Measurements from ENCODE around the gene CELA3A. TPM values are rescaled to one million over a fixed set of nuclear protein-coding genes. Genes with fewer than 3 reads are reported as not detected.

CELA3A gene
- total and polyA plus RNA-seq, 8 donors: 17,183 to 55,024 (median 32,768) TPM

GRCh38 chr1:22048351-22049192 lies 47.1 kb downstream of the CELA3A start:
- ATAC-seq: no peak
- Histone ChIP-seq H3K36me3 (no peaks in the 10 kb centered on the region), H3K4me3 (no peak overlapping the region), H3K9me3 (no peaks in the 10 kb centered on the region), H3K4me1 (no peaks in the 10 kb centered on the region), H3K27ac (no peak overlapping the region), H3K27me3 (no peaks in the 10 kb centered on the region)
- intact Hi-C loops (cut with DNase I): no loop called here
- DNase-seq: no peak
- TF ChIP-seq, protein P1, sequence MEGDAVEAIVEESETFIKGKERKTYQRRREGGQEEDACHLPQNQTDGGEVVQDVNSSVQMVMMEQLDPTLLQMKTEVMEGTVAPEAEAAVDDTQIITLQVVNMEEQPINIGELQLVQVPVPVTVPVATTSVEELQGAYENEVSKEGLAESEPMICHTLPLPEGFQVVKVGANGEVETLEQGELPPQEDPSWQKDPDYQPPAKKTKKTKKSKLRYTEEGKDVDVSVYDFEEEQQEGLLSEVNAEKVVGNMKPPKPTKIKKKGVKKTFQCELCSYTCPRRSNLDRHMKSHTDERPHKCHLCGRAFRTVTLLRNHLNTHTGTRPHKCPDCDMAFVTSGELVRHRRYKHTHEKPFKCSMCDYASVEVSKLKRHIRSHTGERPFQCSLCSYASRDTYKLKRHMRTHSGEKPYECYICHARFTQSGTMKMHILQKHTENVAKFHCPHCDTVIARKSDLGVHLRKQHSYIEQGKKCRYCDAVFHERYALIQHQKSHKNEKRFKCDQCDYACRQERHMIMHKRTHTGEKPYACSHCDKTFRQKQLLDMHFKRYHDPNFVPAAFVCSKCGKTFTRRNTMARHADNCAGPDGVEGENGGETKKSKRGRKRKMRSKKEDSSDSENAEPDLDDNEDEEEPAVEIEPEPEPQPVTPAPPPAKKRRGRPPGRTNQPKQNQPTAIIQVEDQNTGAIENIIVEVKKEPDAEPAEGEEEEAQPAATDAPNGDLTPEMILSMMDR (IDR thresholded peaks at IDR 0.05): no peak
- FAIRE-seq: no peak
- WGBS, 2 donors: 69 to 77% methylated on average over 8 of the region's 8 CpGs

DNA sequence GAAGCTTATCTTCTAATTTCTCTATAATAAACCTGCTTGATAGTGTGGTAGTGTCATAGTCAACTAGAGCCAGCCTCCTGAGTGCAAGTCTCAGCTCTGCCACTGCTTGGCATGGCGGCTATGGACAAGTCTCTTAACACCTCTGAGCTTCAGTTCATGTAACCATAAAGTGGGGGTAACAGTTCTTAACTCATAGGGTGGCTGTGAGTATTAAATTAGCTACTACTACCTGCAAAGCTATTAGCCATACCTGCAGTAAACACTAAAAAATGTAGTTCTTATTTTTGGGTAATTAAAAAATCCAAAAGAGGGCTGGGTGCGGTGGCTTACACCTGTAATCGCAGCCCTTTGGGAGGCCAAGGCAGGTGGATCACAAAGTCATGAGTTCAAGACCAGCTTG lies 48.9 kb downstream of the CELA3A start:
- ATAC-seq: no peak
- 96 to 98% methylated on average over 3 of the region's 3 CpGs for WGBS, 2 donors
- Histone ChIP-seq H3K27ac (no peak overlapping the region), H3K36me3 (no peaks in the 10 kb centered on the region), H3K27me3 (no peaks in the 10 kb centered on the region), H3K9me3 (no peaks in the 10 kb centered on the region), H3K4me3 (no peak overlapping the region), H3K4me1 (peaks cover 4 to 11% (median 11%) of the 10 kb centered on the region in 3 donors)
- TF ChIP-seq, protein P1 (IDR thresholded peaks at IDR 0.05): no peak
- DNase-seq: no peak
- intact Hi-C loops (cut with DNase I): no loop called here
- no peak for FAIRE-seq

- 79% methylated on average over 13 of the region's 13 CpGs for WGBS, 2 donors
- FAIRE-seq: no peak
- Histone ChIP-seq H3K36me3 (no peaks in the 10 kb centered on the region), H3K9me3 (no peaks in the 10 kb centered on the region), H3K4me3 (peak overlapping the region in 1 of 4 donors; percentile 85), H3K27ac (no peak overlapping the region), H3K27me3 (no peaks in the 10 kb centered on the region), H3K4me1 (peaks cover 17 to 24% (median 24%) of the 10 kb centered on the region in 3 donors)
- intact Hi-C loops (cut with DNase I): no loop called here
- no peak for ATAC-seq
- TF ChIP-seq, protein P1 (IDR thresholded peaks at IDR 0.05): no peak
- no peak for DNase-seq
These were observed 50.2 kb downstream of the CELA3A start for GRCh38 chr1:22051607-22052114.

DNA sequence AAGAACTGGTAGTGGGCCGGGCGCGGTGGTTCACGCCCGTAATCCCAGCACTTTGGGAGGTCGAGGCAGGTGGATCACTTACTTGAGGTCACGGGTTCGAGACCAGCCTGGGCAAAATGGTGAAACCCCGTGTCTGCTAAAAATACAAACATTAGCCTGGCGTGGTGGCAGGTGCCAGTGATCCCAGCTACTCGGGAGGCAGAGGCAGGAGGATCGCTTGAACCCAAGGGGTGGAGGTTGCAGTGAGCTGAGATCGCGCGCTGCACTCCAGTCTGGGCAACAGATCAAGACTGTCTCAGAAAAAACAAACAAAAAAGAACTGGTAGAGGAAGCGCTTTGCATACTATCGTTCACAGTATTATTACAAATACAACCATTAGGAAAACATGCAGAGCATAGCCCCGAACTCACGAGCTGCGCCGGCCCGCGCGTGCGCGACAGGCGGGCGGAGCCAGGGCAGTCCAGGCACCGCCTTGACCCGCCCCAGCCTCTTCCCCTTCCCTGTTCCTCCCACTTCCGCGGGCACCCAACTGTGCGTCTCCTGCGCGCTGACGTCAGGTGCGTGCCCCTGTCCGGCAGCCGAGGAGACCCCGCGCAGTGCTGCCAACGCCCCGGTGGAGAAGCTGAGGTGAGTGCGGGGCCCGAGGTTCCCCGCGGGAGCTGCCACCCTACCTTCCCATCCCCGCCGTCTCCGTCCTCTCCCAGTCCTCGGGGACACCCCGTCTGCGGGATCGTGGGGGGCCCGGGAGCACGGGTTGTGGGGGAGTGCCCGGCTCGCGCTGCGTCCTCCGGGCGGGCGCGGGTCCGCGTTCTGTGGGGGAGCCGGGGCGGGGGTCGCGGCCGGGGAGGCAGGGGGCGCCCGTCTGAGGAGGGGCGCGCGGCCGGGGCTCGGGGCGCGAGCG lies 50.9 kb downstream of the CELA3A start, which contains the start of gene CDC42:
Gene CDC42 (plus strand): TSS at position 595 of the 902 bp plus-strand sequence. CDS start 25,770 bp downstream, outside the sequence.
- Histone ChIP-seq H3K27ac (peak within 1 kb of the TSS; percentile 89 to 99 (median 94)), H3K36me3 (no peaks in the 10 kb centered on the region), H3K4me1 (peaks cover 24 to 31% (median 31%) of the 10 kb centered on the region in 3 donors), H3K9me3 (no peaks in the 10 kb centered on the region), H3K27me3 (no peaks in the 10 kb centered on the region), H3K4me3 (peak within 1 kb of the TSS; percentile 36 to 99 (median 91))
- intact Hi-C loops (cut with DNase I): no loop called here
- TF ChIP-seq, protein P1 (IDR thresholded peaks at IDR 0.05): no peak
- 11 to 18% methylated on average over 61 to 81 of the region's 81 CpGs for WGBS, 2 donors
- peak; percentile 23 for FAIRE-seq
- peak; percentile 94 to 99 (median 96) for DNase-seq
- peak; percentile 92 to 97 (median 94) for ATAC-seq
